ENCODE measurements around the gene MAST4.
A peak's percentile ranks its signal among the peaks of the same experiment; 100 is the strongest.

MAST4 gene

DNA sequence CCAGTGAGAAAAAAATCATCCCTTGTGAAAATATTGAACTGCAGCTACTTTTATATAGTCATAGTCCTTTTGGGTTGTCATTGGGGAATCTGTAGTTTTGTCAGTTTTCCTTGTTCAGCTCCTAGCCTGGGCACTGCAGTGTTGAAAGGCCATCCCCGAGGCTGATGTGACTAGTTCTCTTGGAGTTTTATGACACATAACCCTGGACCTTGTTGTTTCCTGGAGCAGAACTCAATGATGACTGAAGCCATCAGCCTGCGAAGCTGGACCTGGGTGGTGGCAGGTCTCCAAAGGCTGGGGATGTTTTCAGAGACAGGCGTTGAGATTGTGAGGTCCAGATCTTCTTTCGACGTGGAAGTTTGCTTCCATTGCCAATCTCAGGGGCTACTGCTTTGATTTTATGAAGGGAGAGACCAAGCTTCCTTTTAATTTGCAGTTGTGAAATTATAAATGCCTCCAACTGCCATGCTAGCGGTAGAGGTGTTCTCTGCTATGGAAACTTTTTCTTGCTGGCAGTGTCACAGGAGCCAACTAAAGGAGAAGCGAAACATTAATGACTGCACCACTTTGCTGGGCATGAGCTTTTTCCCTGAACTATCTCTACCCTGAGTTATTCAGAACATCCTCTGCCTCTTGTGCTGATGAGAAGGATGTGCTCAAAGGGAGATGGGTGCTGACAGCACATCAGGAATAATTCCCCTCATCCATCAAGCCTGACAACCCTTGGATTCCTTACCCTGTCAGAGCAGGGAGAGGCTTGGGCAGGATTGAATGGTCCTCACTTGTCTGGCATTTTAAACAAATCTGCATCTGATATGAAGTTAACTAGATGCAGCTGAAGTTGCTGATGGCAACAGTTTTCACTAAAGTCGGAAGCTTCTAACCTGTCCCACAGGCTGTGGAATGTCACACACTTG is 209.6 kb downstream of the MAST4 start:
- TF ChIP-seq, protein P1, sequence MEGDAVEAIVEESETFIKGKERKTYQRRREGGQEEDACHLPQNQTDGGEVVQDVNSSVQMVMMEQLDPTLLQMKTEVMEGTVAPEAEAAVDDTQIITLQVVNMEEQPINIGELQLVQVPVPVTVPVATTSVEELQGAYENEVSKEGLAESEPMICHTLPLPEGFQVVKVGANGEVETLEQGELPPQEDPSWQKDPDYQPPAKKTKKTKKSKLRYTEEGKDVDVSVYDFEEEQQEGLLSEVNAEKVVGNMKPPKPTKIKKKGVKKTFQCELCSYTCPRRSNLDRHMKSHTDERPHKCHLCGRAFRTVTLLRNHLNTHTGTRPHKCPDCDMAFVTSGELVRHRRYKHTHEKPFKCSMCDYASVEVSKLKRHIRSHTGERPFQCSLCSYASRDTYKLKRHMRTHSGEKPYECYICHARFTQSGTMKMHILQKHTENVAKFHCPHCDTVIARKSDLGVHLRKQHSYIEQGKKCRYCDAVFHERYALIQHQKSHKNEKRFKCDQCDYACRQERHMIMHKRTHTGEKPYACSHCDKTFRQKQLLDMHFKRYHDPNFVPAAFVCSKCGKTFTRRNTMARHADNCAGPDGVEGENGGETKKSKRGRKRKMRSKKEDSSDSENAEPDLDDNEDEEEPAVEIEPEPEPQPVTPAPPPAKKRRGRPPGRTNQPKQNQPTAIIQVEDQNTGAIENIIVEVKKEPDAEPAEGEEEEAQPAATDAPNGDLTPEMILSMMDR (IDR thresholded peaks at IDR 0.05; ENCODE audit: low read depth, low read length) = no peak
- no peak overlapping the region for H3K4me3 ChIP-seq (ENCODE audit: low read depth, low read length)

DNA sequence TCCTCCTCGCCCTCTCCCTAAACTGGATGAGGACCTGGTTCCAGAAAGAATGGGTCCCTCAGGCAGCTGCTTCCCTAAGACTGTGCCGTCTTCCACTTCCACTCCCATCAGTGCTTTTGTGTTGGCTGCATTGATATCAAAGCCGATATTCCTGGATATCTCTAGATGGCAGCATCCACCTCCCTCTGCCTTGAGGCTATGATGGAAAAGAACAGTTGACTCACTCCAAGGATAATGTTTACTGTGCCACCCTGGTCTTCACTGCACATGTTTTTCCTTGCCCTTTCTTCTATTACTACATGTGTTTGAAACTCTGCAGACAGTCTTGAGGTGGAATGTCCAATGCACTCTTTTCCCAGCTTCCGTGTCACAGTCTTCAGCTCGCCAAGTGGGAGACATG is 211.6 kb downstream of the MAST4 start:
- TF ChIP-seq, protein P1 (IDR thresholded peaks at IDR 0.05; ENCODE audit: low read depth, low read length) = peak; percentile 21; the same call in 1 of the 2 replicates
- no peak overlapping the region for H3K4me3 ChIP-seq (ENCODE audit: low read depth, low read length)

DNA sequence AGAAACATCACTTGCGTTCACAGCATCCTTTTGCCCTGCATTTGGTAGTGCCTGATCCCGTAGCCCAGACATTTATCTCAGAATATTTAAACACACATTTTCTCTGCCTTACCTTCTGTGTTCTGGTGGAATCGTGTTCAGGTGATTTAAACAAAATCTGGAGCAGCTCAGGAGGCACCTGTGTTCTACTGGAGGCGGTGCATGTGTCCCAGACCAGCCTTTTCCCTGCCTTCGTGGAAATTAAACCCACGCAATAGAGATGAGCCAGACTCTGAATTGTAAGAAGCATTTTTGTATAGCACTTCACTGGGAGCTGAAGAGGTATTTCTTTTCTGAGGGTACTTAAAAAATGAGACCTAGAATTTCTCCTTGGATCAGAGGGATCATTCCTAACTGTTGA is 212.5 kb downstream of the MAST4 start:
- TF ChIP-seq, protein P1 (IDR thresholded peaks at IDR 0.05; ENCODE audit: low read depth, low read length) = no peak

DNA sequence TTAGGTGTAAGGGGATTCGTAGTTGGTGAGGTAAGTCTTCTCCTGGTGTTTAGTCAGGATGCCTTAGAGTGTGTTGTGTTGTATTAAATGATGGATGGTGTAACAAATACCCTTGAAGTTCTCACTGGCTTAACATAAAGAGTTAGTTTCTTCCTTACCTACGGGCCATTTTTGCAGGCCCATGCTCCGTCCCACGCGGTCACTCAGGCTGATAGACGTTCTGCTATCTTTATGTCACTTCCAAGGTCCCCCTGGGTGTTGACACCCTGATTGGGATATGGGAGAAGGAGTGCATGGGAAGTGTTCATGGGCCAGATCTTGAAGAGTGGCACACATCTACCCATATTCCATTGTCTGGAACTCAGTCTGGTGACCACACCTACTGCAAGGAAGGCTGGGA is 214.0 kb downstream of the MAST4 start:
- TF ChIP-seq, protein P1 (IDR thresholded peaks at IDR 0.05; ENCODE audit: low read depth, low read length) = no peak
- H3K4me3 ChIP-seq (ENCODE audit: low read depth, low read length) = no peak overlapping the region

More for the DNA sequence above, 212.5 kb downstream of the MAST4 start:
- no peak overlapping the region for H3K4me3 ChIP-seq (ENCODE audit: low read depth, low read length)

DNA sequence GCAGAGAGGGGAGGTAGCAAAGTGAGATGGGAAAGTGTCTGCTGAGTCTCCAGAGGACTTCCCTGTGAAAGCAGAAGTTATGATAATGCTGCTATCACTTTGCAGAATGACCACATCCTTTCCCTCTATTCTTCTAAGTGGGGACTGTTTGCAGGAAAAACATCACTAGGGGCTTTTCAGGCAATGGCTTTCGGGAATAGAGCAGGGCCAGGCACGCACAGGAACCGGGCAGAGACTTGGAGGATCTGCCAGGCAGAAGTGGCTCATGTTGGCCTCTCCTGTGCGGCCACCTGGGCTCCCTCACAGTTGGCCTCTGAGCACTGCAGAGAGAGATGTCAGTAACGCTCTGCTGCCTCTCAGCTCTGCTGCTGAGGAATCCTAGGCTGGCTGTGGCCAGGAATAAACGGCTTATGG is 214.7 kb downstream of the MAST4 start:
- H3K4me3 ChIP-seq (ENCODE audit: low read depth, low read length) = no peak overlapping the region
- TF ChIP-seq, protein P1 (IDR thresholded peaks at IDR 0.05; ENCODE audit: low read depth, low read length) = no peak

DNA sequence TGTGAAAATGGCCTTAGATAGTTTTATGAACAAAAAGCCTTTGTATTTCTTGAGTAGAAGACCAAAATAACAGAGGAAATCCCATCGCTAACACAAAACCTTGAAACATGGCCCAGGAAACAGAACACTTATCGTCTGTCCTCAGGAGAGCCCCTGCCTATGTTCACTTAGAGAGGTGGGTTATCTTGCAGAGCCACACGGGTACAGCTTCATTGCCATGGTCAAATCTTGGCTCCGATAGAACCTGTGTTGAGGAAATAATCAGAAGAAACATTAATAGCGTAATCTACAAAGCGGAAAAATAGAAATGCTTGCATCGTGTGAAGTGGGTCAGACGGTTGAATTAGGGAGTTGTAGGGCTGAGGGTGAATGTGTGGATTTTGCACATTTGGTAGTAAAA is 216.1 kb downstream of the MAST4 start:
- TF ChIP-seq, protein P1 (IDR thresholded peaks at IDR 0.05; ENCODE audit: low read depth, low read length) = no peak
- no peak overlapping the region for H3K4me3 ChIP-seq (ENCODE audit: low read depth, low read length)

DNA sequence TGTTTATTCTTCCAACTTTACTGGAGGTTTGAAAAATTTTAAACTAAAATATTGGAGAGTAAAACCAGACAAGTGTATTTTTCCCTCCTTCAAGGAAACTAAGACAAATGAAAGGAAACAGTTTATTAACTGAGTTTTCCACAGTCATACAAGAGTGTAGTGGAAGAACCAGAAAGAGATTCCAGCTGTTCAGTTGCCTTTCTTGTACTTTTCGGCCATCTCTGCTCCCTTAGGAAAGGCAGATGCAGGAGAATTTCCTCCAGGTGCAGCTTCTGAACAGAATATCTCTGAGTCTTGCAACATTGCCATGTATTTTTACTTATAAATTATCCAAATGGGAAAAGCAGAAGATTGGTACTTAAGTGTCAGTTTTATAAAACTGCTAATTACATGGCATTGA is 217.1 kb downstream of the MAST4 start:
- TF ChIP-seq, protein P1 (IDR thresholded peaks at IDR 0.05; ENCODE audit: low read depth, low read length) = no peak
- no peak overlapping the region for H3K4me3 ChIP-seq (ENCODE audit: low read depth, low read length)

All from WI38 (cell line).